Osteoblast (primary cell): ENCODE results near the gene NAPA. TPM values are rescaled to one million over a fixed set of nuclear protein-coding genes. Genes with fewer than 3 reads are reported as not detected.

Experiments
- DNase-seq: peaks from one replicate; pipeline ENCODE4 v3.0.0; 2011; ENCODE audit warnings: low spot score, mixed read lengths; ENCODE audit not compliant: insufficient read length; ENCODE audit errors: missing footprints
- H2AFZ ChIP-seq: 2 replicates; pipeline ENCODE4 v1.6.0; 2011; ENCODE audit warnings: mild to moderate bottlenecking, low read length
- H3K27ac ChIP-seq: 2 replicates; pipeline ENCODE4 v1.5.1; 2011; ENCODE audit warnings: mild to moderate bottlenecking, low read depth, low read length, moderate library complexity
- H3K27me3 ChIP-seq: 2 replicates; pipeline ENCODE4 v1.6.0; 2012; ENCODE audit warnings: mild to moderate bottlenecking, control low read depth, inconsistent platforms, low read length, moderate library complexity; ENCODE audit not compliant: insufficient read depth
- H3K36me3 ChIP-seq: 2 replicates; pipeline ENCODE4 v1.5.1; 2011; ENCODE audit warnings: mild to moderate bottlenecking, low read length, control low read depth, moderate library complexity; ENCODE audit not compliant: insufficient read depth
- H3K4me1 ChIP-seq: 2 replicates; pipeline ENCODE4 v1.5.1; 2011; ENCODE audit warnings: mild to moderate bottlenecking, low read length, control low read depth, moderate library complexity; ENCODE audit not compliant: insufficient read depth
- H3K4me2 ChIP-seq: 2 replicates; pipeline ENCODE4 v1.6.0; 2011; ENCODE audit warnings: mild to moderate bottlenecking, low read length; ENCODE audit not compliant: insufficient read depth
- H3K4me3 ChIP-seq: fragments of 200-600 bp; sonication (generic); 3 replicates; pipeline ENCODE4 v1.5.1; 2012; ENCODE audit warnings: mild to moderate bottlenecking, low read length, inconsistent platforms; ENCODE audit not compliant: insufficient read depth
- H3K79me2 ChIP-seq: 2 replicates; pipeline ENCODE4 v1.6.0; 2012; ENCODE audit warnings: mild to moderate bottlenecking, low read length, control low read depth, inconsistent platforms; ENCODE audit not compliant: insufficient read depth
- H3K9me3 ChIP-seq: 2 replicates; pipeline ENCODE4 v1.5.1; 2011; ENCODE audit warnings: low read depth, low read length, control low read depth
- H4K20me1 ChIP-seq: 2 replicates; pipeline ENCODE4 v1.6.0; 2012; ENCODE audit warnings: mild to moderate bottlenecking, low read length, control low read depth; ENCODE audit not compliant: insufficient read depth
- CTCF ChIP-seq: IDR thresholded peaks from 2 replicates; pipeline ENCODE4 v1.5.1; 2011; ENCODE audit warnings: mild to moderate bottlenecking, low read depth, low read length, moderate library complexity; ENCODE audit errors: extremely low read depth
- total RNA-seq: library from RNA; depleted of rRNA; stranded (reverse); fragments of >200 nt; gene quantifications from 2 replicates; pipeline ENCODE4 v1.2.3, GENCODE V29; 2012

Gene NAPA
- total RNA-seq, 1 donor = 95.9 TPM

- DNase-seq = no peak
- no peak overlapping the region for H2AFZ ChIP-seq
- no peak overlapping the region for H3K27ac ChIP-seq
- H4K20me1 ChIP-seq = peaks cover 12% of the 10 kb centered on the region
- no peaks in the 10 kb centered on the region for H3K4me1 ChIP-seq
- H3K36me3 ChIP-seq = peaks cover 47% of the 10 kb centered on the region
- no peak overlapping the region for H3K4me3 ChIP-seq
- no peaks in the 10 kb centered on the region for H3K27me3 ChIP-seq
- H3K79me2 ChIP-seq = peaks cover 21% of the 10 kb centered on the region
- no peak overlapping the region for H3K4me2 ChIP-seq
- no peak for TF ChIP-seq CTCF
- no peaks in the 10 kb centered on the region for H3K9me3 ChIP-seq
Measured at GRCh38 chr19:47492137-47492533, 22.7 kb downstream of the NAPA start.

- Histone ChIP-seq H3K27ac (no peak overlapping the region), H3K4me3 (no peak overlapping the region), H3K36me3 (peaks cover 43% of the 10 kb centered on the region), H3K79me2 (peaks cover 16% of the 10 kb centered on the region), H3K4me2 (no peak overlapping the region), H3K4me1 (no peaks in the 10 kb centered on the region), H4K20me1 (peaks cover 8% of the 10 kb centered on the region), H3K27me3 (no peaks in the 10 kb centered on the region), H2AFZ (no peak overlapping the region), H3K9me3 (no peaks in the 10 kb centered on the region)
- no peak for DNase-seq
- no peak for TF ChIP-seq CTCF
Measured at GRCh38 chr19:47491358-47492136, 23.3 kb downstream of the NAPA start.

GRCh38 chr19:47490847-47491246, 24.0 kb downstream of the NAPA start:
- TF ChIP-seq CTCF = no peak

GRCh38 chr19:47490031-47490430, 24.8 kb downstream of the NAPA start:
- Histone ChIP-seq H3K4me2 (no peak overlapping the region), H3K36me3 (peaks cover 42% of the 10 kb centered on the region), H3K4me1 (no peaks in the 10 kb centered on the region), H4K20me1 (peaks cover 2% of the 10 kb centered on the region), H3K4me3 (no peak overlapping the region), H3K27me3 (no peaks in the 10 kb centered on the region), H2AFZ (no peak overlapping the region), H3K27ac (no peak overlapping the region), H3K9me3 (no peaks in the 10 kb centered on the region), H3K79me2 (peaks cover 7% of the 10 kb centered on the region)
- TF ChIP-seq CTCF = no peak
- no peak for DNase-seq

More at GRCh38 chr19:47490847-47491246, 24.0 kb downstream of the NAPA start:
- Histone ChIP-seq H3K4me1 (no peaks in the 10 kb centered on the region), H2AFZ (no peak overlapping the region), H3K27me3 (no peaks in the 10 kb centered on the region), H4K20me1 (peaks cover 5% of the 10 kb centered on the region), H3K27ac (no peak overlapping the region), H3K9me3 (no peaks in the 10 kb centered on the region), H3K36me3 (peaks cover 42% of the 10 kb centered on the region), H3K4me2 (no peak overlapping the region), H3K4me3 (no peak overlapping the region), H3K79me2 (peaks cover 9% of the 10 kb centered on the region)
- no peak for DNase-seq
